ENCODE data around the gene ENAH. TPM values are rescaled to one million over a fixed set of nuclear protein-coding genes. Genes with fewer than 3 reads are reported as not detected.

ENAH gene
- total RNA-seq, 1 experiment from 2014 or later, result 100 TPM

GRCh38 chr1:225668222-225668621 is 15.3 kb upstream of the ENAH start (continued):
- no peak for TF ChIP-seq REST (IDR thresholded peaks at IDR 0.05; ENCODE audit: low read depth)

- Histone ChIP-seq H4K20me1 (ENCODE audit: insufficient read depth) (no peaks in the 10 kb centered on the region), H2AFZ (ENCODE audit: low read depth, low read length, poor library complexity, severe bottlenecking) (no peak overlapping the region), H3K9me2 (ENCODE audit: insufficient read depth) (no peaks in the 10 kb centered on the region), H3K36me3 (ENCODE audit: control insufficient read depth in 1 of 2, insufficient read depth in 2 of 2, low read length in 2 of 2) (no peaks in the 10 kb centered on the region), H3K9ac (ENCODE audit: low read length) (no peak overlapping the region), H3K4me1 (ENCODE audit: control insufficient read depth in 1 of 2, insufficient read depth in 2 of 2, low read length in 2 of 2) (peaks cover 0 to 3% of the 10 kb centered on the region in 2 experiments; a peak in 1 of 4 replicates), H3K4me2 (ENCODE audit: low read length) (no peak overlapping the region), H3K27ac (ENCODE audit: low read depth, low read length) (no peak overlapping the region), H3K9me3 (ENCODE audit: control insufficient read depth in 1 of 2, insufficient read depth in 1 of 2, low read depth in 1 of 2, low read length in 2 of 2) (no peaks in the 10 kb centered on the region), H3K79me2 (ENCODE audit: insufficient read depth, low read length) (no peaks in the 10 kb centered on the region), H3K27me3 (ENCODE audit: insufficient read depth, low read length) (no peaks in the 10 kb centered on the region), H3K4me3 (replicated peaks in 1 of 2; ENCODE audit: low read depth in 1 of 2, low read length in 2 of 2) (no peak overlapping the region)
- ChIA-PET CTCF (no interaction called here), RAD21 (ENCODE audit: low non-redundant PET in 1 of 2, low total read pairs in 2 of 2, uncharacterized antibody in 2 of 2, unreplicated experiment in 2 of 2) (no interaction called here), POLR2A (no interaction called here)
- intact Hi-C loops (cut with micrococcal nuclease), result no loop called here
- DNase-seq (ENCODE audit: low read depth, low spot score) (no peak), ATAC-seq (no peak)
- BruUV-seq (replicated peaks), result no TSS peak
- no peak for TF ChIP-seq SIN3A (IDR thresholded peaks at IDR 0.05; ENCODE audit: low read depth)
Observed at GRCh38 chr1:225667362-225667761, 14.4 kb upstream of the ENAH start.

- Histone ChIP-seq H3K27ac (ENCODE audit: low read depth, low read length) (no peak overlapping the region), H3K4me1 (ENCODE audit: control insufficient read depth in 1 of 2, insufficient read depth in 2 of 2, low read length in 2 of 2) (peaks cover 0 to 3% of the 10 kb centered on the region in 2 experiments; a peak in 1 of 4 replicates), H3K4me2 (ENCODE audit: low read length) (no peak overlapping the region), H3K9me3 (ENCODE audit: control insufficient read depth in 1 of 2, insufficient read depth in 1 of 2, low read depth in 1 of 2, low read length in 2 of 2) (no peaks in the 10 kb centered on the region), H2AFZ (ENCODE audit: low read depth, low read length, poor library complexity, severe bottlenecking) (no peak overlapping the region), H3K9ac (ENCODE audit: low read length) (no peak overlapping the region), H3K9me2 (ENCODE audit: insufficient read depth) (no peaks in the 10 kb centered on the region), H3K27me3 (ENCODE audit: insufficient read depth, low read length) (no peaks in the 10 kb centered on the region), H4K20me1 (ENCODE audit: insufficient read depth) (no peaks in the 10 kb centered on the region), H3K36me3 (ENCODE audit: control insufficient read depth in 1 of 2, insufficient read depth in 2 of 2, low read length in 2 of 2) (no peaks in the 10 kb centered on the region), H3K4me3 (replicated peaks in 1 of 2; ENCODE audit: low read depth in 1 of 2, low read length in 2 of 2) (no peak overlapping the region), H3K79me2 (ENCODE audit: insufficient read depth, low read length) (no peaks in the 10 kb centered on the region)
- intact Hi-C loops (cut with micrococcal nuclease), result no loop called here
- ChIA-PET RAD21 (ENCODE audit: low non-redundant PET in 1 of 2, low total read pairs in 2 of 2, uncharacterized antibody in 2 of 2, unreplicated experiment in 2 of 2) (no interaction called here), POLR2A (interaction anchor here (1.0 kb wide), 1 partner anchor 33 kb away, joined by 3 read pairs; no protein-coding TSS in a partner anchor), CTCF (no interaction called here)
- no TSS peak for BruUV-seq (replicated peaks)
- ATAC-seq (no peak), DNase-seq (ENCODE audit: low read depth, low spot score) (no peak)
- TF ChIP-seq REST (IDR thresholded peaks at IDR 0.05; ENCODE audit: low read depth) (no peak), EGR1 (IDR thresholded peaks at IDR 0.05; ENCODE audit: low read depth) (no peak), CBX3 (IDR thresholded peaks at IDR 0.05; ENCODE audit: low read depth) (no peak), SP1 (IDR thresholded peaks at IDR 0.05; ENCODE audit: low read depth) (no peak), RAD21 (IDR thresholded peaks at IDR 0.05; ENCODE audit: low read depth) (no peak), YY1 (IDR thresholded peaks at IDR 0.05; ENCODE audit: extremely low read depth, insufficient replicate concordance, low read depth, low read length) (no peak), ZBTB33 (IDR thresholded peaks at IDR 0.05; ENCODE audit: extremely low read depth, insufficient replicate concordance, low read length) (no peak)
Observed at GRCh38 chr1:225666495-225666894, 13.6 kb upstream of the ENAH start.
